GOT3 (cell line): ENCODE data around the gene AGTRAP.

Experiments used
- DNase-seq: peaks from one replicate; lab custom pipeline; 2025; ENCODE audit warnings: mixed read lengths; lab: John Stamatoyannopoulos, UW

AGTRAP gene

DNA sequence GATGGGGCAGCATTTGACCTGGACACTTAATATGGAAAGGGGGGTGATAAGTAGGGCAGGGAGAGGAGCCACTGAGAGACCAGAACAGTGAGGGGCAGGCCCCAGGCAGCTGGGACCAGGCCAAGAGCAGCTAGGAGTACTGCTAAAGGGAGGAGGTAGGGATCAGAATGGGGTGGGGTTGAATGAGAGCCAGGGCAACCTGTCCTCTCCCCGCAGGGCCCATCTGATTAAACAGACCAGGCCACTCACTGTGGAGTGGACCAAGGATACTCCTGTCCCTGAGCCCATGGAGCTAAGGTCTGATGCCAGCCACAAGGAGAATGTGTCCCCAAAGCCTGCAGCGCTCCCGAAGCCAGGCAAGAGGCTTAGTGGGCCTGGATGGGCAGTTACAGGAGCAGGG lies 28.2 kb downstream of the AGTRAP start:
- no peak for DNase-seq

DNA sequence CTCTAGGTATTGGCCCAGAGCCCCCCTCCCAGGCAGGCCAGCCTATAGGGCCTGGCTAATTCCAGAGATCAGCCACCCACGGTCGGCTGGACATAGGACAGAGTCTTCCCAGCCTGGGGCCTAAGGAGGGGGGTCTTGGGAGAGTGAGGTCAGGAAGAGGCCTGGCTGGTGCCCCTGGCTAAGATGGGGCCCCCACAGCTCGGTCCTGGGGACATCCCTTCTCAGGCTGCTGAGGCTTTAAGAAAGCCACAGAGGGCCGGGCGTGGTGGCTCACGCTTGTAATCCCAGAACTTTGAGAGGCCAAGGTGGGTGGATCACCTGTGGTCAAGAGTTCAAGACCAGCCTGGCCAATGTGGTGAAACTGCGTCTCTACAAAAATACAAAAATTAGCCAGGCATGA lies 28.6 kb downstream of the AGTRAP start:
- DNase-seq: no peak

DNA sequence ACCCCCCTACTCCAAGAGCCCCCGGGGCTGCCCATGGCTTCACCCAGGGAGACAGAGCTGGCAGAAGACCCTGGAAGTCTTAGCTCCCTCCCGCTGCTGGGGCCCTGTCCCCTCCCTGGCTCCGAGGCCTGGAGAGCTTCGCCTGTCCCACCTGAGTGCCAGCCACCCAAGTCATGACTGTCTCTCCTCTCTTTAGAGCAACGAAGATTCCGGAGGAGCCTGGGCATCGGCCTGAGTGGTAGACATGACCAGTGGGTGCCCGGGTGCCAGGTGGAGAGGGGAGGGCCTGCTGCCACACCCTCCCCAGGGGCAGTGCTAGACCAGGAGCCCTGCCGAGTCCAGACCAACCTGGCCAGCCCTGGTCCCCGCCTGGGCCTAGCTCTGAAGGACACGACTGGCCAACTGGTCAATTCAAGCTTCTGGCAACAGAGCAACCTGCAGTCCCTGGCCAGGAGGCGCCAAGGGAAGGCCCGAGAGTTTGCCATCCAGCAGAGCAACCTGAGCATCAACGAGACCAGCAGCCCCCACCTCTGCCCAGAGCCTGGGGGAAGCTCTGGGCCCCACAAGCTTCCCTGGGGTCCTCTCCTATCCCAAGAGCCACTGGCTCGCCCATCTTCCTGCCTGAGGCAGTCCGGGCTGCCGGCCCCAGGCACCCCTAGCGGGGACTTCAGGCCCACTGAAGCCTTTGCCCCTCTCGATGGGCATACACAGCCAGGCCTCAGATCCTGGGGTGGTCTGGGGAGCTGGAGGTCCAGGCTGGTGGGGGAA lies 29.9 kb downstream of the AGTRAP start:
- no peak for DNase-seq

DNA sequence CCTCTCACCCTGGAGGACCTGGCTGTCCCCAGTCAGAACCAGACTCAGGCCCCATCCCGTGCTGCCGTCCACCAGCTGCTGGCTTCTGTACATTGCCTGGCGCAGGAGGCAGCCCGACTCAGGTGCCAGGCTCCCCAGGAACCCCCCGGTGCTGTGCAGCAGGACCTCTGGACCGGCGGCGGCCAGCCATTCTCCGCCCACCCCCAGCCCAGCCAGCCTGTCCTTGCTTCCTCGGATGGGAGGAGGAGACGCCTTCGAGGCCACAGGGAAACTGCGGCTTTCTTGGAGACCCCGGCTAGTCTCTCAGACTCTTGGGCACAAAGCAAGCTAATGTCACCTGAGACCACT lies 30.5 kb downstream of the AGTRAP start:
- DNase-seq: no peak

DNA sequence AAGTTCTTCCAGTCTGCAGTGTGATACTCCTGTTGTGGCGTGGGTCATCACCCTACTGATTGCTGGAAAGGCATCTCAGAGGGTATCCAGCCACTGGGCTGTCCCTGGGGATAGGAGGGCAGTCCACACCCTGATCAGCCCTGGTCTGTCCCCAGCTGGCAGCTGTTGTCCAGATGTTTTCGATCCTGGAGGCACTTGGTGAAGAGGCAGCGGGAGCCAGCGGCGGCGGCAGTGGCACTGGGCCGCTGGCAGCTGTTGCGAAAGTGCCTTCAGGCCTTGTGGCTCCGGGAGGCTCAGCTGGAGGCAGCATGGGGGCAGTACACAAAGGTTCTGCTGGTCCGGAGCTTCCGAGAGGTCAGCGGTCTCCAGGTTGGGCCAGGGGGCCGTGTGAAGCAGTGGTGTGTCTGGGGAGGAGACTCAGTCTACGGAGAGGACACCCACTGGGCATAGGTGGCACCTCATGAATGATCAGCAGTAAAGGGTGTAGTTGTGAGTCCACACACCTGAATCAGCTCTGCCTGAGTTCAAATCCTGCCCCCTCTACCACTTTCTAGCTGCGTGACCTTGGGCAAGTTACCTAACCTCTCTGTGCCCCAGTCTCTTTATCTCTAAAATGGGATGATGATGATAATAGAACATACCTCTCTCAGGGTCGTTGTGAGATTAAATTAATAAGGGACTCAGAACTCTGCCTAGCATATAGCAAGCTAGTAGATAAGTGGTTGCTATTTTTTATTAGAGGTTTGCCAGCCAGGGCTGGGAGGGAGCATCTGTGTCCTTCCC lies 32.2 kb downstream of the AGTRAP start:
- no peak for DNase-seq

DNA sequence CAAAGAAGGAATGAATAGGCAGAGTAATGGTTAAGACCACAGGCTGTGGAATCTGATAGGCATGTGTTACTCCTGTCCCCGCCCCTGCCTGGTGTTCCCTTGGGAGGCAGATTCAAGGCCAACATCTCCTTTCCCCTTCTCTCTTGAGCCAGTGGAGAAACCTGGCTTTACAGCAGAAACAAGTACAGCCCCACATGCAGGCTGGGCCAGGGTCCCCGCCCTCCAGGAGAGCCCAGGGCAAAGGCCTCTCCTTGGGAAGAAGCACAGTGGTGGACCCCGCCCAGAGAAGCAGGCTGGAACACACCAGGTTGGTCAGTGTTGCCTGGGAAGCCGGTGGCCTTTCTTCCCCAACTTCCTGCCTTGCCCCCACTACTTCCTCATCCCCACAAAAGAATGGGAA lies 32.9 kb downstream of the AGTRAP start:
- no peak for DNase-seq

DNA sequence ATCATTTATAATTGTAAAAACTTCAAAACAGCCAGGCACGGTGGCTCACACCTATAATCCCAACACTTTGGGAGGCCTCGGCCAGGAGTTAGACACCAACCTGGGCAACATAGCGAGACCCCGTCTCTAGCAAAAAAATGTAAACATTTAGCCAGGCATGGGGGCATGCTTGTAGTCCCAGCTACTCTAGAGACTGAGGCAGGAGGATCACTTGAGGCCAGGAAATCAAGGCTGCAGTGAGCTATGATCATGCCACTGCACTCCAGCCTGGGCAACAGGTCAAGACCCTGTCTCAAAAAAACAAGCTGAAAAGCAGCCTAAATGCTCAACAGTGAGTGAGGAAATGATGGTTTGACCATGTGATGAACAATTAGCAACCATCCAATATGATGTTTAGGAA lies 33.3 kb downstream of the AGTRAP start:
- no peak for DNase-seq

DNA sequence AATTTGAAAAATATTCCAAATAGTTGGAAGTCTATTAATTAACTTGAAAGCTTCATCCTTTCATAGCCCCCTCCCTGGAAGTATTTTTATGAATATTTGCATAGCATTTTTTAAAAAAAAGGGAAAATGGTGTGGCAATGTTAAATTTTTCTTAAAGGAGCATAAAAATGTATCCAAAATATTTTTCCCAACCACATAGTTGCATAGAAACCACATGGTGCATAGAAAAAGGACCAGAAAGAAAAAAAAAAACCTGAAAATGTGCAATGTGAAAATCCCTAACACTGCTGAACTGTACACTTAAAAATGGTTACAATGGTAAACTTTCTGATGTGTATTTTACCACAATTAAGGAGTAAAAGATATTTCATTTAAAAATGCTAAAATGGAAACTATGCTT lies 34.1 kb downstream of the AGTRAP start:
- DNase-seq: no peak

DNA sequence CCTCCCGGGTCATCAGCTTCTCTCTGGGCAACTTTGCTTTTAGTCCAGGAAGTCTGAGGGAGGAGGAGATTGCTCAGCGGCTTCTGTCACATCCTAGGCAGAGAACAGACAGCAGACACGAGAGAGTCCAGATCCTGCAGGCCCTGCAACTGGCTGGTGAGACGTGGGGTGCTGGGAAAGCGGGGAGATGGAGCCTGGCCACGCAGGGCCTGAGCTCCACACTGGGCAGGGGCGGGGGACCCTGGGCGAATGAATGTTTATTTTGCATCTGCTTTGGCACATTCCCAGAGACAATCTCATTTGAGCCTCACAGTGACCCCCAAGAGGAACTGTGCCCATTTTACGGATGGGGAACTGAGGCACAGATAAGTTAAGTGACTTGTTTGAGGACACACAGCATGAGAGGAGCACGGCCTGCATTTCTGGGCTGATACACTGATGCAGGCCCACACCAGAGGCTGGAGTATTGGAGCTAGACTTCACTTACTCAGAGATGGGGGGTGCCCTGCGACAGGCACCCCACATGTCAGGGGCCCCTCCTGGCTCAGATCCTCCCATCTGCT lies 35.6 kb downstream of the AGTRAP start:
- DNase-seq: no peak

DNA sequence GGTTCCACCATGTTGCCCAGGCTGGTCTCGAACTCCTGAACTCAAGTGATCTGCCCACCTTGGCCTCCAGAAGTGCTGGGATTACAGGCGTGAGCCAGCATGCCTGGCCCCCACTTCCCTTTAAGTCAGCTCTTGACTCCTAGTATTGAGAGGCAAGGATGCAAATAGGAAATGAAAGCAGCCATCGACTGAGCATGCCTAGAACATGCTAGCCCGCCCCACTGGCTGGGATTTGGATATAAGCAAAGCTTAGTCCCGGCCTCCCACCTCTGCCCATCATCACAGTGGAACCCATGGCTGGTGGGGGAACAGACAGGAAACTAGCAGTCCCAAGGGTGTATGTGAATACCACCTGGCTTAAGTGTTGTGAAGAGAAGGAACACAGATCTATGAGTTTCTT lies 36.5 kb downstream of the AGTRAP start:
- no peak for DNase-seq

DNA sequence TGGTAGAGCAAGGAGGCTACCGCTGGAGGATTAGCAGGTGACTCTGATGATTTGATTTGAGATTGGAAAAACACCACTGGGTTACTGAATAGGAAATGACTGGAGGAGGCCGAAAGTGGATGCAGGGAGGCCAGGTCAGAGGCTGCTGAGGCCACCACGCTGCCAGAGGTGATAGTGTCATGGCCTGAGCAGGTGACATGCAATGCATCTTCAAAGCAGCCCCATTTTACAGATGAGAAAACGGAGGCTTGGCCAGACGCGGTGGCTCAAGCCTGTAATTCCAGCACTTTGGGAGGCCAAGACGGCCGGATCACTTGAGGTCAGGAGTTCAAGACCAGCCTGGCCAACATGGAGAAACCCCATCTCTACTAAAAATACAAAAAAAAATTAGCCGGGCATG lies 38.8 kb downstream of the AGTRAP start:
- no peak for DNase-seq

DNA sequence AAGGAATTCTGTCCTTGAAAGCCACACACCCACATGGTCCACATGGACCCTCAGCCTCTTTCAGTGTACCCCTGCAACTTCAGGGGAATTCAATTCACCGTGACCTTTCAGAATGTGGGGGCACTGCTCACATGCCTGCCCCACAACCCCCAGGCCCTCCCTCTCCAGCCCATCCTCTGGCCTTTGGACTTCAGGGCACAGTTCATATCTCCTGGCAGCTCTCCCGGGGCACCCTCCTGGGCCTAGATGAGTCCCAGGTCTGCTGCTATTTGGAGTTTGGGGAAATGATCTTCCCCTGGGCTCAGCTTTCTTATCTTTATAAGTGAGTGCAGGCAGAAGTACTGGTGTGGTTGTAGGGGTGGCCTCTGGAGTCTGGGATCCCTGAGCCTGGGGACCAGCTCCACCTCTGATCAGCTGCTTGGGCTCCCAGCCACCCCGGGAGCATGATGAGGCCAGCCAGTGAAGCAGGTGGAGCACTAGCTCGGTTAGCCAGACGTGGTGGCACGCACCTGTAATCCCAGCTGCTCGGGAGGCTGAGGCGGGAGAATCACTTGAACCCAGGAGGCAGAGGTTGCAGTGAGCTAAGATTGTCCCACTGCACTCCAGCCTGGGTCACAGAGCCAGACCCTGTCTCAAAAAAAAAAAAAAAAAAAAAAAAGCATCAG lies 41.9 kb downstream of the AGTRAP start:
- no peak for DNase-seq

DNA sequence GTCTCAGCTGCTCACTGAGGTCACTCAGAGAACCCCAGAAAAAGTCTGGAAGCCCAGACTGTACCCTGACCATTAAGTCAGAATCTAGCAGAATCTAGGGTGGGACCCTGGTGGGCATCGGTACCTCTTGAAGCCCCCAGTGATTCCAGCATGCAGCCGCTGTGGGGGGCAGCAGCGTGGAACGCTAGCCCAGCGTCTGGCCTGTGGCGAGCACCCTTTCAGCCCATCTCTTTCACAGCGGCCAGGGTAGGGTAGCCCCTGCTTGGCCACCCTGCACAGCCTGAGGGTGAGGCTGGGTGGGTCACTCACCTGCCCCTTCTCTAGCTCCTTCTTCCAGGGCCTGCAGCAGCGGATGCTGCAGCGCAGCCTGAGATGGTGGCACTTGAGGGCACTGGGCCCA lies 42.4 kb downstream of the AGTRAP start:
- DNase-seq: no peak

DNA sequence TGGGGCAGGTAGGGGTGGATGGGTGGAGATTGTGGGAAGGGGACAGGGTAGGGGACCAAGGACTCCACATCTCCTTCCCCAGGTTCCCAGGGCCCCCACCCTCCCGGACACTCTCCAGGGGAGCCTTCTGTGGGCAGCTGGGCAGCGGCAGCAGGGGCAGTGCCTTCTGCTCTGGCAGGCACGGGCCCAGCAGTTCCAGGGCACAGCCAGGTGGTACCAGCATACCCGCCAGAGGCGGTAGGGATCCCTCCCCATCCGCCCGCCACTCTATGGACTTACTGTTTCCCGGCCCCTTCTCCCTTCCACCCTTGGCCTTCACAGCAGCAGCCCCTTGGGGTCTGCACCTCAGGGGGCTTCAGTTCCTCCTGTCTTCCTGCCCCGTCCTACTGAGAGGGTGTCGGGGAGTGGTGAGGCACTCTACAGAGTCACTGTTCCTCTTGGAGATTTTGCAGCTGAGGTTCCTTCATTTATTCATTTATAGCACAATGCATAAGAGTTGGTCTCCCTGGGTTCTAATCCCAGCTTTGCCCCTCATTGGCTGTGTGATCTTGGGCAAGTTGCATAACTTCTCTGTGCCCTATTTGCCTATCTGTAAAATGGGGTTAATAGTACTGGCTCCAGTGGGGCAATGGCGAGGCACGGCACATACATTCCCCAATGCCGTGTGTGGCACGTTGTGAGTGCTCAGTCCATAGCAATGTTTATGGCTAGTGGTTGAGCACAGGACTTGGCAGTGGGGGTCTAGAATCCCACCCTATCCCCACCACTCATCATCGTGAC lies 43.1 kb downstream of the AGTRAP start:
- DNase-seq: no peak

DNA sequence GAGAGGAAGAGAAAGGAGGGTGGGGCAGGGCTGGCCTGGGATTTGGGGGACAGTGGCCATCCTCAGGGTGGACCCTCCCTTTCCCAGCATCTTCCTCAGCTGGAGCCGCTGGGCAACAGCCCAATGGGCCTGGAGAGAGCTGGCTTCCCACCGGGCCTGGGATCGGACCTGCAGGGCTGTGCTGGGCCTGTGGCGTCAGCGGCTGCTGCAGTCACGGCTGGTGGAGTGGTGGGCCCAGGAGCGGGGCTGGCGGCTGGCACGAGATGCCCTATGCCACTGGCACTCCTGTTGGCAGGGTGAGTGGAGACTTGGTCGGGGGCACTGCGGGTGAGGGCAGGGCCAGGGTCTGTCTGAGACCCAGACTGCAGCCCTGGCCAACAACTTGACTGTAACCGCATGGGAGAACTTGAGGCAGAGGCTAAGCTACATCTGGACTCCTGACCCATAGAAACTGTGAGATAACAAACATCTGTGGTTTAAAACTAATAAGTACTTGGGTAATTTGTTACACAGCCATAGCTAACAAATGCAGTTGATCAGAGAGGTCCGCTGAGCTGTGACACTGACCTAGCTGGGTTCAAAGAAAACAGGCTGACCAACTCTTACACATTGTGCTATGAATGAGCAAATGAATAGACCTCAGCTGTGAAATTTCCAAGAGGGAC lies 43.9 kb downstream of the AGTRAP start:
- DNase-seq: no peak

DNA sequence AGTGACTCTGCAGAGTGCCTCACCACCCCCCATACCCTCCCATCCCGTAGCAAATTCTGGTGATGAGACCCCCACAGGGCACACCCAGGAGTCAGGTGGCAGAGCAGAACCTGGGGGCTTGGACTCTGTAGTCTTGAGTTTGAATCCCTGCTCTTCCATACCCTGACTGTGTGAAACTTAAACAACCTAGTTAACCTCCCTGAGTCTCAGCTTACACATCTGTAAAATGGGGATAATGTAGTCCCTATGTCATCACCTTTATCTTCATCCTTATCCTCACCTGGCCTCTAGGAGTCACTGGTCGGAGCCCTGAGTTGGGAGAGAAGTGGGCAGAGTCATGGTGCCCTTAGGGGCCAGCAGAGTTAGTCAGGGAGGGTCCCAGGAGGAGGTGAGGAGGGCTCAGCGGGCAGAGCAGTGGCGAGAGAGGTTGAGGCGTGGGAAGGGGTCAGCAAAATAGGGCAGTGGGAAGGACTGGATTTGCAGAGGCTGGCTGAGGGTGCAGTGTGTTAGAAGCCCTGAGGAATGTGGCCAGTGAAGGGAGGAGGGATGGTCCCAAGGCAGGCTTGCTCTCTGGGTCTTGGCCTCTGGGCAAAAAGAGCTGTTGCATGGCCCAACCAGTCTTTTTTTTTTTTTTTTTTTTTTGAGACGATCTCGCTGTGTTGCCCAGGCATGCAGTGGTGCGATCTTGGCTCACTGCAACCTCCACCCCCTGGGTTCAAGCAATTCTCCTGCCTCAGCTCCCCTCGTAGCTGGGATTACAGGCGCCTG lies 44.6 kb downstream of the AGTRAP start:
- no peak for DNase-seq

DNA sequence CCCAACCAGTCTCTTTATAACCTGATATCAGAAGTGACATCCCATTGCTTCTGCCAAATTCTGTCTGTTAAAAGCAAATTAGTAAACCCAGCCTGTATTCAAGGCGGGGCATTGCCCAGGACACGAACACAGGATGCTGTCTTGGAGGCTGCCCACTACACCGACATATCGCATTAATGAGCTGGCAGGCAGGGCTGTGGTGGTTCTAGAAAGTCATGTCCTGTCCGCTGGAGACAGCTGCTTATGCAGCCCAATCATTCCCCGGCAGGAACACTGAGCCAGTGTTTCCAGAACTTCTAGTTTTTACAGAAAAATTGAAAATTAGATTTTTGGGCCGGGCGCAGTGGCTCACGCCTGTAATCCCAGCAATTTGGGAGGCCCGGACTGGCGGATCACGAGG lies 45.4 kb downstream of the AGTRAP start:
- DNase-seq: no peak

DNA sequence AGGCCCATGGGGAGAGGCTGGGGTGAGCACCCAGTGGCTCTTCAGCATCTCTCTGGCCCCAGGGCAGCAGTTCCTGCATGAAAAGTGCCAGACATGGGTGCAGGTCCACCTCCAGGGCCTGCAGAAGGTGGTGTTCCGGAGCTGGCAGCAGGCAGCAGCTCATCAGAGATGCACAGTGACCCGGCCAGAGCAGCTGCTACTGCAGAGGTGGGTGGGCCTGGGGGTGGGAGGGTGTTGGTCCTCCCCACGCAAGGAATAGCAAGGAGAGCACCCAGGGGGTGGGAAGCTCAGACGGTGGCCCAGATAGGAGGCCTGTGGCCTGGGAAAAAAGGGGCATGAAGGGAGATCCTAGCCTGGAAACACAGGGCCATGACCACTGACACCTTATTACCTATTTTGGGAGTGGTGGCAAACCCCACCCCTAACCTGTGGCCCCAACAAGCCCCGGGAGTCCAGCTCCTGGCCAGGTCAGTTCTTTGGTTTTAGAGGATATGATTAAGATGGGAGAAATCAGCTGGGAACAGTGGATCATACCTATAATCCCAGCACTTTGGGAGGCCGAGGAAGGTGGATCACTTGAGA lies 46.3 kb downstream of the AGTRAP start:
- DNase-seq: no peak

DNA sequence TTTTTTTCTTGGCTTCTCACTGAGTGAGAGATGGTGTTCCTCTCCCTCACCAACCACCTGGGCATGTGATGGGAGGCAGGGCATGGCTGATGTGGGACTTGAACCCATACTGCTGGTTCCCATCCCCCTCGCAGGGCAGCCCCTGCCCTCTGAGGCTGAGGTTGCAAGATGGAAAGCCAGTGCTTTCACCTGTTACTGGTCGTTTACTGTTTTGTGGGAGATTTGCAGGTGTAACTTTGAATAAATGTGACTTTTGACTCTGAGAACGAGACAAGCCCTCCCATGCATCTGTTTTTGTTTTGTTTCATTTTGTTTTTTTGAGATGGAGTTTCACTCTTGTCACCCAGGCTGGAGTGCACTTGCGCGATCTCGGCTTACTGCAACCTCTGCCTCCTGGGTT lies 47.6 kb downstream of the AGTRAP start:
- DNase-seq: no peak

DNA sequence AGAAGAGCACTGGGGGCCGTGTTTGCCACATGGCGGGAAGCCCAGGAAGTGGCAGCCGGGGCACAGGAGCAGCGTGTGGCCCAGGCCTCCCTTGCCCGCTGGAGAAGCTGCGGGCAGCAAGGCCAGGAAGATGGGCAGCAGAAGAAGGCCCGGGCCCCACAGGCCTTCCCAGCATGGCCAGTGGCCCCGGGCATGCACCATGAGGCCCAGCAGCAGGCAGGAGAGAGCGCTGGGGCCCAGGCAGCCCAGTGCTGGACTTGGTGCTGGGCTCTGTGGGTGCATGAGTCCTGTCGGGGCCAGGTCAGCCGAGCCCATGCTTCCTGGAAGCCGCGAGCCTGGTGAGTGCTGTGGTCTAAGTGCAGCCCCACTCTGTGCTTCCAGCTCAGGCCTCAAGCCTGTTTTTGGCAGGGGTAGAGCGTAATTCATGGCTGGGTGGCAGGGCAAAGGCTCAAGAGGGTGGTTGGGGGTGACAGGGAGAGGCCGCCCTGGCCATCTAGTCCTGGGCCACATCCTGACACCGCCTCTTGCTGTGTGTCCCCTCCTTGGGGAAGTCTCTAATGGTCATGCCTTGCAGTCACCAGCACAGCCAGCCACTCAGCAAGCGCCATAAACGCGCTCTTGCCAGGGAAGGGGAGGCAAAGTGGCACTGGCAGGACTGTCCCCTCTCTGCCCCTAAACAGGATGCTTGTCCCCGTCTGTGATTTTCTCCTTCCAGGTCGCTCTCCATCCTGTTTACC lies 48.5 kb downstream of the AGTRAP start:
- DNase-seq: no peak
